ENCODE data around the gene MYH9. TPM values are rescaled to one million over a fixed set of nuclear protein-coding genes. Genes with fewer than 3 reads are reported as not detected.
A peak's percentile ranks its signal among the peaks of the same experiment; 100 is the strongest.

Gene MYH9
- total RNA-seq, 2 experiments from 2014 or later, result 901 to 925 TPM

GRCh38 chr22:36364255-36365019 is 23.3 kb downstream of the MYH9 start:
- Histone ChIP-seq H3K27me3 (ENCODE audit: control insufficient read depth in 1 of 2, insufficient read depth in 2 of 2, low read length in 2 of 2) (no peaks in the 10 kb centered on the region), H3K4me1 (ENCODE audit: insufficient read depth, low read length) (peaks cover 100% of the 10 kb centered on the region), H3K27ac (ENCODE audit: low read depth in 1 of 2, low read length in 2 of 2) (peak overlapping the region; percentile 84 to 91), H3K36me3 (ENCODE audit: insufficient read depth, low read length) (peaks cover 54% of the 10 kb centered on the region), H3K9me3 (ENCODE audit: control insufficient read depth in 1 of 2, insufficient read depth in 1 of 2, low read length in 2 of 2) (no peaks in the 10 kb centered on the region), H3K4me3 (ENCODE audit: low read length) (no peak overlapping the region)
- Mint-ChIP-seq H3K4me1 (ENCODE audit: low read depth) (peaks cover 96% of the 10 kb centered on the region), H3K36me3 (ENCODE audit: low read depth) (peaks cover 84% of the 10 kb centered on the region), H3K9me3 (no peaks in the 10 kb centered on the region), H3K27me3 (no peaks in the 10 kb centered on the region), H3K4me3 (peak overlapping the region; percentile 81), H3K27ac (peak overlapping the region; percentile 93)
- ChIA-PET CTCF (interaction anchor here (0.9 to 1.8 kb wide), 10 partner anchors 15 to 122 kb away, joined by 3 to 9 read pairs (median 5); no protein-coding TSS in a partner anchor), POLR2A (interaction anchor here (0.9 to 49.5 kb wide), 9 partner anchors 4 to 208 kb away, joined by 3 to 1847 read pairs (median 5); partner anchors contain the start of gene MYH9)
- no peak for TF ChIP-seq CTCF (IDR thresholded peaks at IDR 0.05)
- ATAC-seq (ENCODE audit: poor library complexity), result no peak
- intact Hi-C loops (cut with DNase I, micrococcal nuclease), result loop anchor here (1.0 to 5.0 kb wide), 4 partner anchors 13 to 90 kb away; no protein-coding TSS in a partner anchor
- DNase-seq, result no peak

GRCh38 chr22:36363349-36363981 is 24.3 kb downstream of the MYH9 start:
- Mint-ChIP-seq H3K27ac (peak overlapping the region; percentile 93), H3K4me1 (ENCODE audit: low read depth) (peaks cover 96% of the 10 kb centered on the region), H3K4me3 (peak overlapping the region; percentile 81), H3K27me3 (no peaks in the 10 kb centered on the region), H3K9me3 (no peaks in the 10 kb centered on the region), H3K36me3 (ENCODE audit: low read depth) (peaks cover 86% of the 10 kb centered on the region)
- no peaks in the 10 kb centered on the region for H3K9me3 ChIP-seq (ENCODE audit: control insufficient read depth in 1 of 2, insufficient read depth in 1 of 2, low read length in 2 of 2)
- peaks cover 100% of the 10 kb centered on the region for H3K4me1 ChIP-seq (ENCODE audit: insufficient read depth, low read length)
- ATAC-seq (ENCODE audit: poor library complexity), result no peak
- ChIA-PET CTCF (interaction anchor here (1.2 to 1.8 kb wide), 2 partner anchors 72 to 73 kb away, joined by 3 to 9 read pairs; no protein-coding TSS in a partner anchor), POLR2A (interaction anchor here (0.9 to 49.5 kb wide), 6 partner anchors 5 to 107 kb away, joined by 3 to 1847 read pairs (median 4); partner anchors contain the start of gene MYH9)
- TF ChIP-seq CTCF (IDR thresholded peaks at IDR 0.05), result no peak
- intact Hi-C loops (cut with DNase I, micrococcal nuclease), result no loop called here
- H3K27me3 ChIP-seq (ENCODE audit: control insufficient read depth in 1 of 2, insufficient read depth in 2 of 2, low read length in 2 of 2), result no peaks in the 10 kb centered on the region
- peaks cover 60% of the 10 kb centered on the region for H3K36me3 ChIP-seq (ENCODE audit: insufficient read depth, low read length)
- H3K4me3 ChIP-seq (ENCODE audit: low read length), result no peak overlapping the region
- peak overlapping the region; percentile 68 to 91 for H3K27ac ChIP-seq (ENCODE audit: low read depth in 1 of 2, low read length in 2 of 2)
- DNase-seq, result no peak

GRCh38 chr22:36362932-36363331 is 24.8 kb downstream of the MYH9 start:
- Histone ChIP-seq H3K27ac (ENCODE audit: low read depth in 1 of 2, low read length in 2 of 2) (peak overlapping the region; percentile 68 to 91), H3K9me3 (ENCODE audit: control insufficient read depth in 1 of 2, insufficient read depth in 1 of 2, low read length in 2 of 2) (no peaks in the 10 kb centered on the region), H3K4me1 (ENCODE audit: insufficient read depth, low read length) (peaks cover 100% of the 10 kb centered on the region), H3K27me3 (ENCODE audit: control insufficient read depth in 1 of 2, insufficient read depth in 2 of 2, low read length in 2 of 2) (no peaks in the 10 kb centered on the region), H3K36me3 (ENCODE audit: insufficient read depth, low read length) (peaks cover 58% of the 10 kb centered on the region), H3K4me3 (ENCODE audit: low read length) (no peak overlapping the region)
- ChIA-PET CTCF (interaction anchor here (1.2 kb wide), 1 partner anchor 73 kb away, joined by 3 read pairs; no protein-coding TSS in a partner anchor), POLR2A (interaction anchor here (1.0 to 49.5 kb wide), 5 partner anchors 5 to 108 kb away, joined by 3 to 1847 read pairs (median 5); partner anchors contain the start of gene MYH9)
- Mint-ChIP-seq H3K4me1 (ENCODE audit: low read depth) (peaks cover 95% of the 10 kb centered on the region), H3K27me3 (no peaks in the 10 kb centered on the region), H3K36me3 (ENCODE audit: low read depth) (peaks cover 83% of the 10 kb centered on the region), H3K27ac (peak overlapping the region; percentile 93), H3K9me3 (no peaks in the 10 kb centered on the region), H3K4me3 (peak overlapping the region; percentile 71)
- ATAC-seq (ENCODE audit: poor library complexity) (no peak), DNase-seq (peak in 2 of 14 experiments; percentile 49 to 56)
- TF ChIP-seq CTCF (IDR thresholded peaks at IDR 0.05), result no peak
- intact Hi-C loops (cut with DNase I, micrococcal nuclease), result no loop called here
